NCI-H526 (cell line): ENCODE results near the gene UBE2G2.
A peak's percentile ranks its signal among the peaks of the same experiment; 100 is the strongest.

Experiments used
- DNase-seq, 2 experiments: peaks; one replicate each; lab custom pipeline; 2025; lab: John Stamatoyannopoulos, UW

UBE2G2 gene, protein sequence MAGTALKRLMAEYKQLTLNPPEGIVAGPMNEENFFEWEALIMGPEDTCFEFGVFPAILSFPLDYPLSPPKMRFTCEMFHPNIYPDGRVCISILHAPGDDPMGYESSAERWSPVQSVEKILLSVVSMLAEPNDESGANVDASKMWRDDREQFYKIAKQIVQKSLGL

DNA sequence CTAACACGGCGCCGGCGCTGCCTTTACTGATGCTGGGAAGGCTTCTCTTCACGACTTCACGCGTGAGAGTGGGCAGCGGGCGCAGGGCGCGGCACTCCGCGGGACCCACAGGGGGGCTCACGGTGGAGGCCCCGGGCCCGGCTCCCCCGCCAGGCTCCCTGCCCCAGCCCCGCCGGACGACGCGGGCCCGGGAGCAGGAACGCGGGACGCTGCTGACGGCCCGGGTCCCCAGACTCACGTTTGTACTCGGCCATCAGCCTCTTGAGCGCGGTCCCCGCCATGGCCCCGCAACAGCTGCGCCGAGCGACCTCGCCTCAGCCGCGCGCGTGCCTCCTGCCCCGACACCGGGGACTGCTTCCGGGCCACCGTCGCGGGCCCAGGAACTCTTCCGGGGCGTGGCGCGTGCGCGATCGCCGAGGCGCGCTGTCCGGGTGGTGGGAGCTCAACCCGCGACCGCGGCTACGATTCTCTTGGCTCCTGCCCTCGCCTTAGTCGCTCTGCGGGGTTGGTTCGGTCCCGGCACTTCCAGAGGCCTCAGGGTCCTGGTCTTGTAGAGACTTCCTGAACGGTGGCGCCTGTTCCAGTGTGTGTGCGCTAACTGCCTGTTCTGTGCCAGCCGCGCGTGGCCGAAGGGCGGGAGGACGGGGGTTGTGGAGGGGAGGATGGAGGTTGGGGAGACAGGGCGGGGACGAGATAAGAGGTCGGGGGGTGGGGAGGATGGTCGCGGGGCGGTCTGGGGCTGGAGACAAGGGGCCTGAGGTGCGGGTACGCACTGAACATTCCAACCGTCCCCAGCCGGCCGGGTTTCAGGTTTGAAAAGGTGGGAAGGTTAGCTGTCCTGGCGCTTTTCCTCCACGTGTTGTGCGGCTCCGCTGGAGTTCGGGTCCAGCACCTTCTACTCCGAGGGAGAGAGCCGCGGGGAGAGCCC lies at the start of gene UBE2G2:
Gene UBE2G2, minus strand, starts transcription at position 353 of the 928 bp plus-strand sequence. Its CDS starts 72 bp downstream, at position 281.
- peak; percentile 49 to 90 for DNase-seq

DNA sequence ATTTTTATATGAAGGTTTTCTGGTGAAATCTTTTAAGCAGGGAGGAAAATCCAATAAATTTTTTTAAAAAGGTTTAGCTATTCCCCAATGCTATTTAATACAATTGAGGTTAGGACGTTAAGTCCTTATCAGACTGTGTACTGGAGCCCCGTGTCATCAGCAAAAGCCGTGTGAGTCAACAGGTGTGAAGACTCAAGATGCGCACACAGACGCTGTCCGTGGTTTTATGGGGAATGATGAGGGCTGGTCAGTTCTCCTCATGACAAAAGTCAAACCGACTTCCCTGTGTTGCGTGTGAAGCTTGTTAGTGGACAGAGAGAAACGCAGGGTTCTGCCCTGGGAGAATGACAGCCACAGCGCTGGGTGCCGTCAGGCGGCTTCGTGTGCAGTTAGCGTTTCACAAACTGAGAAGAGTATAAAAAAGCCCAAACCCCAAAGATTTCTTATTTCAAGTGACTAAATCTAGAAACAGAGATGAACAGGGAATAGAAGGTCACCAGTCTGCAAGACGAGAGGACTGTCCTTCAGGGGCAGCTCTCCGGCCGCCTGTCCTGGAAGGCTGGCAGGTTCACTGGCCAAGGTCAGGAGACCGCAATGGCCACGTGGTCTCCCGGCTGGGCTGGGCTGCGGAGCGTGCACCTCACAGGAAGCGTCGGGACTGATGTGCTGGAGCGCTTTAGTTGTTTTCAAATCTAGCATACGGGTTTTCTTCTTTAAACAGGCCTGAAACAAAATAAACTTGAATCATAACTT lies 49.5 kb upstream of the UBE2G2 start:
- no peak for DNase-seq

DNA sequence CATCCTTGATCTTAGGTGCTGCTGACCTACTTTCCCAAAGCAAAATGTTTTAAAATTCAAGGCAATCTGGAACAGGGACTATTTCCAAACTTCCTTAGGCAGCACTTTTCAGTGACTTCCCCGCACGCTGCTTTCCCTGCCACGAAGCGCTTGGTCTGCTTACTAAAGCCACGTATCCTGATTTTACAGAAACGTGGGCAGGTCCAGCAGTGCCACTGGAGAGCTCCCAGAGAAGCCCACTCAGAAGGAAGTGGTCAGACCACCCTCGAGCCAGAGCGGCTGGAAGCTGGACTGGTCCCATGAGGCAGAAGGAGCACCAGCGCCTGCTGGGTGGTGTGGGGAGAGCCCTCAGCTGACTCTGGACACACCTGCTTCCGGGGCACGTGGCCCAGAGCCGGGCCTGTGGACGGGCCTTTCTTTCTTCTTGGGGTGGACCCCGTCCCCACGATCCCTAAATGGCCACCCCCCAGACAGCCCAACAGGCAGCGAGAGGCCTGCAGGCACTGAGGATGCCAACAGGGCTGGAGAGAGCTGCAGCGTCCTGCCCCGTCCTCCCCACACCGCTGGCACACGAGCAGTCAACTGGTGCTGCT lies 48.7 kb upstream of the UBE2G2 start:
- no peak for DNase-seq

DNA sequence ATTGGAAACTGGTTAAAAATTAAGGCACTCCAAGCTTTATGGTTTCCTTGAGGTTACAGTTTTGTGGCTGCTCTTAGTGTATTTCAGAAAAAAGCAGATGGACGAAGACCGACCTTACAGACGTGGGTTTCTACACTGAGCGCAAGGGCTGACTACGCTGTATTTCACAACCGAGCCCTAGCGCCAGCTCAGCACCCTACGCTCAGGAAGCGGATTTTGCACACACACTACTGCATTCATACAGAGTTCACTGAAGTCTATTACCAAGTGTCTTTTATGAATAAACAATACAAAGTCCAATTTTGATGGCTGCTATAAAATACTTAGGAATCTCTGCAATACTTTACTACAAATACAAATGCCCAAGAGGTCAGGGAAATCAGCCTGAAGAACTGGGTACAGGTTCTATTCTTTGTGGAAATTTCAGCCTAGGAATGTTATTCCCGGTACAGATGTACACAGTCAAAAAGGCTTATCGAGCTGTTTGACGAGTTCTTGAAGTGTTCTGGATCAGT lies 48.1 kb upstream of the UBE2G2 start:
- DNase-seq: no peak

DNA sequence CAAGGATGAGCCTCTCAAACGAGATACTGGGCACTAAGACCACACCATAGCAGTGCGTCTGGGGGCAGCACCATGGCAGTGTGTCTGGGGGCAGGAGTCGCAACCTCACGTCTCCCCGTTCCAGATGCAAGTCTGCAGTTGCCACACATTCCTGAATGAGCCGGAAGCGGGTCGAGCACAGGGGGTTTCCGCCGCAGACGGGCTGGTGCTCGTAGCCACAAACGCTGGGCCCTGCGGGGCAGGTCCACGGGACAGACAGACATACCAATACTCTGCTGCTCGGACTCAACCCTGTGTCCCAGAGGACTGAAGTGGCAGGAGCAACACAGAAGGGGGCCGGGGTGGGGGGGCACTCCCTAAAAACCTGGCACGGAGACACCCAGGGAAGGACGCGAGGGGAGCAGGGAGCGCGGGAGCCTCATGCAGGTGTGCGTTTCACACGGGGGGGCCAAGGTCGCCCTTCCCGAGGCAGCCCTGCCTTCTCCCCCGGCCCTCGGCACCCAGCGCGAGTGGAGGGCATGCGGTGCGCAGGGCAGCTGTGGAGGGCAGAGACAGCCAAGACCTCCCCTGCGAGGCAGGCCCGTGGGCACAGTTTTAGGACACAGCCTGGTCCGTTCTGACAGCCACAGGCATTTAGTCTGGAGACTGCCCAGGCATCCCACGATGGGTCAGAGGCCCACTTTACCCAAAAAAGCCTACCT lies 47.4 kb upstream of the UBE2G2 start:
- no peak for DNase-seq

DNA sequence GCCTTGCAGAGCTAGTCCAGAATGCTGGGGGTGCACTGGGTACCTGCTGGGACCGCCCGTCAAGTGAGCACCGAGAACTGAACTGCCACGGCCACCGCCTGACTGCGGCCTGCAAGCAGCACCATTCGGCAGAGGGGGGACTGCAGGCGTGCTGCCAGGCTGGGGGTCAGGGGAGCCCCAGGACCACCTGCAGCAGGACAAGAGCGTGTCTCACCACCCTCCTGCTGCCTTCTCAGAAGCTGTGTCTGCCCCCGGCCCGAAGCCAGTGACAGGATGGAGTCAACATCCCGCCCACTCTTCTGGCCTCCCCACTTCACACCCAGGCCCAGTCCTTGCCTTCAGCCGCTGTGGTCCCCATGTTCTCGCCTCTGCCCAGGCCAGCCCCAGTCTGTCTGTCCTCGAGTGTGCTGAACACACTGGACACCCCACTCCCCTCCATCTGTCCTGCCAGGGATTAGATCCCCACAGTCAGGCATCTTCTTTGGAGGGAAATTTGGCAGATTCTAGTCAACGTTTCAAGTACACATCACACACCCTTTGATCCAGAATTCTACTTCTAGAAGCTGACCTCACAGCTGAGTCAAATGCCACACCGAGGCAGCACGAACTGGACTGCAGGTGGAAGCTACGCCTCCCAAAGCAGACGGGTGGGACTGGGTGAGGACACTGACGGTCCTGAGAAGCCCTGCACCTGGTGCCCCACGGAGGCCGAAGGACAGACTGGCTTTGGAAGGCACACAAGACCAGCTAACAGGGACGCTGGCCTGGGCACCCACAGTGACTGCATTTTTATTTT lies 45.8 kb upstream of the UBE2G2 start:
- DNase-seq: no peak

DNA sequence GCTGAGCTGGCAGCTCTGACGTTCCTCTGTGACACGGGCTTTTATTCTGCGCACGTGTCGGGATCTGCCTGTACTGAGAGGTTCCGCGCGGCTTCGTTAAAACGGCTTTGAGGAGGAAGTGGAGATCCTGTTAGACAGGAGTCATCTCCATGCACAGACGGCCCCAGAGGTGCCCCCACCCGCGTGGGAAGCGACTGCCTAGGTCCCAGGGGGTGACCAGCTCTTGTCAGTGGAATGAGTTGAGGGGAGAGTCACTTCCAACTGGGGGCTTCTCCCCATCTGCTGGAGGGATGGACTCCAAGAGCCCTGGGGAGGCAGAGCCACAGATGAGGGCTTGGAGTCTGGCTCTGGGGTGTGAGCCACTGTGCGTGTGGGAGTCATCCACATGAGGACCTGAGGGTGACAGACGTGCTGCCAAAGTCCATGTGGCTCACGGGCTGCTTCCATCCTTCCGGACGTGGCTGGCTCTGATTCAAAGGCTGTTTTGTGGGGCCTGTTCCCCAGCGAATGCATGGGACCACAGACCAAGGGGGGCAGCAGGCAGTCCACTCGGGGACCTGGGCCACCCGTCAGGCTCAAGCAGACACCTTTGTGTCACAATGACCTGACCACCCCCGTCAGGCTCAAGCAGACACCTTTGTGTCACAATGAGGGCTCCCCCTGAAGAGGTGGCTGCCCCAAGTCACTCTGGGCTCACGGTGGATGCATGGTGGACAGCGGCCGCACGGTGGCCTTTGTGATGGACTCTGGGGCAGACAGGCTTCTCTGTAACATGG lies 45.1 kb upstream of the UBE2G2 start:
- peak; percentile 16 to 42 for DNase-seq

DNA sequence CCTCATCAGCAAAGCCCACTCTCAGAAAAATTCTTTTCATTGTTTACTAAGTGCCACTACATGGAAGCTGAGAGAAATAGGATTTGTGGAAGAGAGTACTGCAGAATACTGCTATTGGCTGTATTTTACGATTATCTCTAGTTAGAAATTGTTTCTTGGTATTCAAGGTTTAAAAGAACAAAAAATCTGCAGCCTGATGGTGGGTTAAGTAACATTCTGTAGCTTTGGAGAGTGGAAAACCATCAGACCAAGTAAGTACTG lies 44.5 kb upstream of the UBE2G2 start:
- no peak for DNase-seq

DNA sequence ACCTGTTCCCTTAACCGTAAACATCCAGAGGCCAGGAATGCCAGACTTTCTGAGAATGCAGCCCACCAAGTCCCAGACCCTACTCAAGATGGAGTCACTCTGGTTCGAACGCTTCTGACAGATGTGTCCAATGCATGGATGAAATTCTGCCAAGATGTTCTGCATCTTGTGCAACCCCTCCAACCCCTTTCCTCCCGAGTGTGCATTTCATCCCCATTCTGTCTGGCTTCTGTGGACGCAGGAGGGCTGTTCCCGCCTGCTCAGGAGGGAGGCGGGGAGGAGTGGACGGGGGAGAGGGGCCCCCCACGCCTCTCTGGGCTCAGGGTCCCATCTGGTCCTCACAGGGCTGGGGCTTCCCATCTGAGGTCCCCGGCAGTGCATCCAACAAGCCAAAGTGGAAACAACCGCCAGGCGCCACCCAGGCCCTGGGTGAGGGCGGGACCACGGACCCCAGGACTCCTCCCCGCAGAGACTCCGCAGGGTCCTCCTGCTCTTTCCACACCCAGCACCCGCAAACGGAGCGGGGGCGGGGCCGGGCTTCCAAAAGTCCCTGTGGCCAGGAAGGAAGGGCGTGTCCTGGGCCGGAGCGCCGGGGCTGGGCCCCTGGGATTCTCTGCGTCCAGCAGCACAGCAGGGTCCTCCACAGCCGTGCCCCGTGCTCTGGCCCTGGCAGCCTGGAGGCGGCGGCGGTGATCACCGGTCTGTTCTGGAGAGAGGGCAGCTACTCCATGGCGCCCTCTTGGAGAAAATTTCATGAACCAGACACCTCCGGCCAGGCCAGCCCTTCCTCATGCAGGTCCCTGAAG lies 44.0 kb upstream of the UBE2G2 start:
- DNase-seq: peak; percentile 62 to 82

DNA sequence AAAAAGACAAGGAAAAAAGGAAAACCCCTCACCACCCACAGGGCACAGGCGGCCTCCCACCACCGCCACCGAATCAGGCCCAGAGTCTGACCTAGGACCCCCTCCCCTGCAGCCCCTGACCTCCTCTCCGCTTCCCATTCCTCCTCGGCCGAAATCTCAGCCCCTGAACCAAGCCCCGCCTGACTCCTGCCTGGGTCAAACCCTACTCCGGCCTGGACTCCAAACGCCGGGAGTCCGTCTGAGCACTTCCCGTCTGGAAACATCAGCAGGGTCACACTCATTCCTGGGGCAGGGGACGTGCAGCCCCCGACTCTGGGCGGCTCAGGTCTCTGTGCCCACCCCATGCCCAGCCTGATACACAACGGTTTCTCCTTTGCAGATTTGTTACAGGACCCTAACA lies 42.6 kb upstream of the UBE2G2 start:
- DNase-seq: no peak

DNA sequence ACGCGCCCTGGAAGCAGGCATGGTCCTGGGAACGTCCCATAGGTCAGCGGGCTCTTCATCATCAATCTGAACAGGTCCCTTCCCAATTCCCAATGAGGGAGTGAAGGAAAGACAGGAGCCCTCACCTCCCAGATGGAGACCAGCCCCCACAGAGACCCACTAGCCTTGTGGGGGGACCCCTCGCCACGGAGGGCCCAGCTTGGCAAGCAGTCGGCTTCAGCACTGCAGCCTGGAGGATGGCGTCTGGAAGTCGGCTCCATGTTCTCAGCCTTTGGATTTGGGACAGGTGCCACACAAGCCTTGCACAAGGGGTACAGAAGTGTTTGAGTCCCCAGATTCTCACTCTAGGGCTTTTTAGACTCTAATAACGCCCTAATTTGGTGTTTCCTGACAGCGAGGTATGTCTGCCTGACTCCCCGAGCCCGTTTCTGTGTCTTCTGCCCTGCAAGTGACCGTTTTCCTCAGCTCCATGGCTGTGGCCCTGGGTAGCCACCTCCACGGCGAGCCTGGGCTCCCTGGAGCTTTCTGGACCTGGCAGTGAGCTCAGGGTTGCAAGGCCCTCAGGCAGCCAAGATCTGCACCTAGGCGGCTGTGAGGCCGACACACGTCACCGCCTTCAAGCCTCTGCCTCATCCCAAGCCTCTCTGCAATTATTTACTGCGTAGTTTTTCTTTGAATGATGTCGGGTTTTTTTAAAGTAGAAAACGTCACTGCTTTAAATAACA lies 41.3 kb upstream of the UBE2G2 start:
- no peak for DNase-seq

DNA sequence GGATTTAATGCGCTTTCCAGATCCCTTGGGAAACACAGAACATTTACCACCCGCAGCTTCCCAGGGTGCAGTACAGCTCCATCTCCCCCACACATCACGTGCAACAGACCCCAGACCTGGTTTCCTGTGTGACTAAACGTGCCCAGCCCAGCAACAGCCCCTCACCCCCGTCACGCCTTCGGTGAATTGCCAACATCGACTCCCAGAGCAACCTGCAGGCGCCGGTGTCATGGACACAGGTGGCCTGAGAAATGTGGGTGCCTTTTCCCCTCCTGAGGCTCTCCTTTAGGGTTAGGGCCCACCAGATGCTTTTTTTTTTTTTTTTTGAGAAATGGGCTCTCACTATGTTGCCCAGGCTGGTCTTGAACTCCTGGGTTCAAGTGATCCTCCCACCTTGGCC lies 40.5 kb upstream of the UBE2G2 start:
- no peak for DNase-seq

DNA sequence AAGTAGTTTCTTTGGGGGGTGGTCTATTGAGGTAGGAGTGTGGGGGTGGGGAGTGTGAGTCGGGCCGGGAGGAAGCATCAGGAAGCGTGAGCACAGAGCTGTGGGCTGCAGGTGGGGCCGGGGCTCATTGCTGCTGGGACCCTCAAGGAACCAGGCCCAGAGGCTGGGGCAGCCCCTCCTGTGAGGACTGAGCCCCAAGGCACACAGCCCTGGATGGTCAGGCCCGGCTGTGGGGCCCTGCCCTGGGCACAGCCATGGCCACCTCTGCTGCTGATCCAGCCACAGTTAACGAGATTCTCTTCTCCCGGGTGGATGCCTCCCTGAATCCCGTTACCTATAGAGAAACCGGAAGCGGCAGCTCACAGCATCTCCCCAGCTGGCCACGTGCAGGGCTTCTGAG lies 39.2 kb upstream of the UBE2G2 start:
- no peak for DNase-seq

DNA sequence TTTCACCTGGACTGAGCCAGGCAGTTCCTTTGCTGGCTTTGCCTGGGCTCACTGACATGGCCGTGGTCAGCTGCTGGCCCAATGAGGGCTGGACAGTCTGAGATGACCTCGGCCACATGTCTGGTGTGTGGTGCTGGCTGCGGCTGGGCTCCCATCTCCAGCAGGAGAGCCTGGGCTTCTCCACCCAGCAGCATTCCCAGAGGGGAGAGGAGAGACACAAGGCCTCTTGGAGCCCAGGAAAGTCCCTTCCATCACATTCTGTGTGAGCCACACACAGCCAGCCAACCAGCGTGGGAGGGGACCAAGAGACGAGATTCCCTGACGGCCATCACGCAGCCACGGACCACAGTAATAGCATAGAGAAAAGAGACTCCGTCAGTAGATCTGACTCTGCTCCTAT lies 37.3 kb upstream of the UBE2G2 start:
- no peak for DNase-seq

DNA sequence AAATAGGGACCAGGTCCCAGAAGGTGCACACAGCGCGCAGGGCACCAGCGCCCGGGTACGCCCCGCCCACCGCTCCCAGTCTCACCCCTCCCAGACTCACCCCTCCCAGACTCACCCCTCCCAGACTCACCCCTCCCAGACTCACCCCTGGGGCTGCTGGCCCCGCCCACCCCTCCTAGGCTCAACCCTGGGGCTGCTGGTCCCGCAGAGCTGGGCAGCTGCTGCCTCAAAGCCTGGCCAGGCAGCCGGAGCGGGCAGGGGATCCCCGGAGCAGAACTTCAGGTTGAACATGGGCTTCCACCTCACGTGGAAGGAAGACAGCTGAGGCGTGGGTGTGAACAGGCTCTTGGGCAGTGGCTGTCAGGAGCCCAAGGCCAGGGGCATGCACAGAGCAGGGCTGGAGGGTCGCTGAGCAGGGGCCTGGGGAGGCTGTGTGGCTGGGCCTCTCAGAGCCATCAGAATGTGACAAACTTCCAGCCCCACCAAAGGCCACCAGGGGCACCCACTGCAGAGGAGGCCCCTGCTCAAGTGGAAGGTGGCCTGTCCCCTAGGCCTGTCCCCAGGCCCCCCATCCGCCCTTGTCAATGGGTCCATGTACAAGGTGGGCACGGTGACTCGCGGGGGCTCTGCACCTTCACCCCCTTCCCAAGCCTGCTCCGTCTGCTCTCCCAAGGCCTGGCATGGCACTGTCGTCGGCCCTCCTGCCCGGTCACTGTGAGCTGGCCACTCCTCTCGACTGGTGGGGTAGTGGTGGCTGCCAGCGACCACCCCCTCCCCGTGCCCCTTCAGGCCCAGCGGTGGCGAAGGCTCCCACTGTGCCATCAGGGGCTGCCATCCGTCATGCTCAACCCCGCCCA lies 36.6 kb upstream of the UBE2G2 start:
- no peak for DNase-seq

DNA sequence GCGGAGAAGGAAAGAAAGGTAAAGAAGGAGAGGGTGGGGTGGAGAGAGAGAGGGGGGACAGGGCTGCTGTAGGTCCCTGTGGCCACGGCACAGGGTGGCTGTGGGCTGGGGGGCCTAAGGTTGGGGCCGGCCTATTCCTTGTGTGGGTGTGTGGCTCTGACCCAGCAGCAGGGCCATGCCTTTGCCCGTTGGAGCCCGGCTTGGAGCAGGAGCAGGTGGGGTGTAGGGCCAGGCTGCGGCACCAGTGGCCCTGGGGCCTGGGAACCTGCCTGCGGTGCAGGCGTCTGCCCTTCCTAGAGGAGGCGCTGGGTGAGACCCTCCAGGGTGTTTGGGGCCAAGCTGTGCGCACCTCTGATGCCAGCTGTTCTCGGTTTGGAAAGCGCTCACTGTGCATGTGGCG lies 35.9 kb upstream of the UBE2G2 start:
- no peak for DNase-seq

DNA sequence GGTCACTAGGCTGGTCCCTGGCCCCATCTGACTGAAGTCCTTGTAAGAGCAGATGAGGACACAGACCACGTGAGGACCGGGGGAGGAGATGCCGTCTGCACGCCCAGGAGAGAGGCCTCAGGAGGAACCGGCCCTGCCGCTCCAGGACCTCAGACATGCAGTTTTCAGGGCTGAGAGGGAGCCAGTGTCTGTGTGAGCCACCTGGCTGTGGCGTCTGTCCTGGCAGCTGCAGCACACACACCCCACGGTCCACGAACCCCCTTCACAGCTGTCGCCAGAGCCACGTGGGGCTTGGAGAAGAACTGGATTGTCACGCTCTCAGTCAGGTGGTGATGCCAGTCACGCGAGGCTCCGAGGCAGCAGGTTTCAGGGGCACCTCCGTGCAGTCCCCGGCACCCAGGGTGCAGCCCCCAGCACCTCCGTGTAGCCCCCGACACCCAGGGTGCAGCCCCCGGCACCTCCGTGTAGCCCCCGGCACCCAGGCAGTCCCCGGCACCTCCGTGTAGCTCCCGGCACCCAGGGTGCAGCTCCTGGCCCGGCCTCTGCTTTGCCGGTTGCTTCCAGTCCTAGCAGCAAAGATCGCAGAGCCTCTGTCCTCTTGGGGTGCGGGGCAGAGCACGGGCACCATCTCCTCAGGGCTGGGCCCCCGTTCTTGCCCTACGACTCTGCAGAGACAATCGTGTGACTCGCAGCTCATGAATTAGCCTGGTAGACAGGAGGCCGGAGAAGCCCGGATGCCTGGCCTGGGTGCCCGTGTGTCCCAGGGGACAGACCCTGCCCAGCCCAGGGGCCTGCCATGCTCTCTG lies 35.2 kb upstream of the UBE2G2 start:
- DNase-seq: peak in 1 of 2 experiments; percentile 41
